C4-2B (cell line): ENCODE measurements around the gene HRH3.

Experiments used
- H3K27ac ChIP-seq: fragments of 450-650 bp; 2 replicates; pipeline ENCODE4 v1.5.1; 2017
- ZFX ChIP-seq: fragments of 450-650 bp; IDR thresholded peaks from 2 replicates; pipeline ENCODE4 v1.6.1; 2017
- TF ChIP-seq, protein P1 (sequence below): fragments of 450-650 bp; conservative IDR thresholded peaks from 2 replicates; pipeline ENCODE4 v1.5.1; 2017; ENCODE audit warnings: mild to moderate bottlenecking

The HRH3 gene

DNA sequence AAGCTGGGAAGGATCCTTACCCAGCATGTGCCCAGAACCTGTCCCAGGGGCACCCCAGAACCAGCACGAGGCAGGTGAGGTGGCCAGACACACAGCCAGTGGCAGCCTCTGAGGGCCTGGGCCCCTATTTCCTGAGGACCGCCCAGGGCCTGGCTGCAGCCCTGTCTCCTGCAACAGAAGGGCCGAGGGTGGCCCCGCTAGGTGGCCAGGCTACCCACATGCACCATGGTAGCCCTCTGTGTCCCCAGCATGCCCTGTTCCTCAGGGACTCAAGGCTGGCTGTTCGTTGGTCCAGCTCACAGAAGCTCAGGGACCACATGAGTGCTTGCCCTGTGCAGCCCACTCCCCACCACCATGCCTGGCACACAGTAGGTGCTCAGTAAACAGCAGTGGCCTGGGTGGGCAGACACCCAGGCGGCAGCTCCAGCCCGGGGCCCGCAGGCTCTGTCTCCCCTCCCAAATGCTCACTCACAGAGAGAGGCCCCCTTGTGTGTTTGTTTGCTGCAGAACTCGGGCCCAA is 8.2 kb downstream of the HRH3 start:
- no peak overlapping the region for H3K27ac ChIP-seq

DNA sequence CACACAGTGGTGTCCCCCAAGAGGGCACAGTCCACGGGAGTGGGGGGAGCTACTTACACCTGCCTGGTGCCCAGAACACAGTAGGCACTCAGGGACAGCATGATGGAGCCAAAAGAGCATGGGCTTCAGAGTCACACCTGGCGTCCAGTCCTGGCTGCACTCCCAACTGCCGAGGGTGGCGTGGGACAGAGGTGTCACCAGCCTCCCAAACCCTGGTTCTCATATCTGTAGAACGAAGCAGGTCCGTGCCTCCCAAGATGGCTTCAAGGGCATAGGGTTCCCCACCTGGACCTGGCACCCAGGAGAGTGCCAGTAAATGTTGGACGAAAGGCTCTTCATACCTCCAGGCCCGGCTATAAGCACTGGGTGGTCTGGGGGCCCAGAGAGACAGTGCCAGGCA is 8.9 kb downstream of the HRH3 start:
- H3K27ac ChIP-seq = no peak overlapping the region
- TF ChIP-seq ZFX = no peak
- TF ChIP-seq, protein P1, sequence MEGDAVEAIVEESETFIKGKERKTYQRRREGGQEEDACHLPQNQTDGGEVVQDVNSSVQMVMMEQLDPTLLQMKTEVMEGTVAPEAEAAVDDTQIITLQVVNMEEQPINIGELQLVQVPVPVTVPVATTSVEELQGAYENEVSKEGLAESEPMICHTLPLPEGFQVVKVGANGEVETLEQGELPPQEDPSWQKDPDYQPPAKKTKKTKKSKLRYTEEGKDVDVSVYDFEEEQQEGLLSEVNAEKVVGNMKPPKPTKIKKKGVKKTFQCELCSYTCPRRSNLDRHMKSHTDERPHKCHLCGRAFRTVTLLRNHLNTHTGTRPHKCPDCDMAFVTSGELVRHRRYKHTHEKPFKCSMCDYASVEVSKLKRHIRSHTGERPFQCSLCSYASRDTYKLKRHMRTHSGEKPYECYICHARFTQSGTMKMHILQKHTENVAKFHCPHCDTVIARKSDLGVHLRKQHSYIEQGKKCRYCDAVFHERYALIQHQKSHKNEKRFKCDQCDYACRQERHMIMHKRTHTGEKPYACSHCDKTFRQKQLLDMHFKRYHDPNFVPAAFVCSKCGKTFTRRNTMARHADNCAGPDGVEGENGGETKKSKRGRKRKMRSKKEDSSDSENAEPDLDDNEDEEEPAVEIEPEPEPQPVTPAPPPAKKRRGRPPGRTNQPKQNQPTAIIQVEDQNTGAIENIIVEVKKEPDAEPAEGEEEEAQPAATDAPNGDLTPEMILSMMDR = no peak

More for the DNA sequence above, 8.2 kb downstream of the HRH3 start:
- TF ChIP-seq ZFX = no peak
- TF ChIP-seq, protein P1 = no peak

DNA sequence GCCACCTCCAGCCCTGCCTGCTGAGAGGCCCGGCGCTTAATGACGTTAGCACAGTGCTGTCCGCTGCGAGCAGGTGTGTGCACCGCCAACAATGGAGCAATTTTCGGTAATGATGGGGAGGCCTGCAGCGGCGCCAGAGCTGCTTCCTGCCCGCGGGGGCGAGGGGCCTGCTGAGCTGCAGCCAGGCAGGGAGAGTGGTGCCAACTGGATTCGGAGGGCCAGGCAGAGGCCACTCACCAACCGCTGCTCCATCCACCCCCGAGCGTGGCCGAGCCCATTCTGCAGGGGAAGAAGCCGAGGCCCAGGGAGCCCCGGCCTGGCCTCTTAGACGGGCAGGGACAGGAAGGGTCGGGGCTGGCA is 9.6 kb downstream of the HRH3 start:
- TF ChIP-seq, protein P1 = no peak
- TF ChIP-seq ZFX = no peak
- H3K27ac ChIP-seq = no peak overlapping the region

DNA sequence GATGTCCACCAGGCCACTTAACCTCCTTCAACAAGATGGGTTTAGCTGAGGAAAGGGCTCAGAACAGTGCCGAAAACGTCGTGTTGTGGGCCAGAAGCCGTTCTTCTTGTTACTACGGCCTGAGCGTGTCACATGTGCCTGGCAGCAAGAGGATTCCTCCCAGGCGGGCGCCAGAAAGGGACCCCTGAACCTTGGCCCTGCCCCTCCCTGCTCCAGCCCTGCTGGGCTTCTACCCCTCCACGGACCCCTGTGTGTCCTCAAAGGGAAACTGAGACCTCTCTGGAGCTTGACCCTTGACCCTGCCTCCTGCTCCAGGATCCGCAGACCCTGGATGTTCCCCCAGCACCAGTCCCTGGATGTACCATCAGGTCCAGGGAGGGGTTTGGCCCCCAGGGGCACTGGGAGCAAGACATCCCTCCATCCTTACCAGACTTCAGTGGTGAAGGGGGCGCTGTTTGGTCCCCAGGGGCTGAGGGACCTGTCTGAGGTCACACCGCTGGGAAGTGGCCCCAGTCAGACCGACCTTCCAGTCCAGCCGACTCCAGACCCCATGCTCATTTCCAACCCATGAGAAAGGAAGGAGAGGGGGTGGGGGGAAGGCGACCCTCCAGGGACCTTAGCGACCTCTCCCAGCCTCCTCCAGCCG is 10.1 kb downstream of the HRH3 start:
- H3K27ac ChIP-seq = no peak overlapping the region
- TF ChIP-seq, protein P1 = no peak
- TF ChIP-seq ZFX = no peak

DNA sequence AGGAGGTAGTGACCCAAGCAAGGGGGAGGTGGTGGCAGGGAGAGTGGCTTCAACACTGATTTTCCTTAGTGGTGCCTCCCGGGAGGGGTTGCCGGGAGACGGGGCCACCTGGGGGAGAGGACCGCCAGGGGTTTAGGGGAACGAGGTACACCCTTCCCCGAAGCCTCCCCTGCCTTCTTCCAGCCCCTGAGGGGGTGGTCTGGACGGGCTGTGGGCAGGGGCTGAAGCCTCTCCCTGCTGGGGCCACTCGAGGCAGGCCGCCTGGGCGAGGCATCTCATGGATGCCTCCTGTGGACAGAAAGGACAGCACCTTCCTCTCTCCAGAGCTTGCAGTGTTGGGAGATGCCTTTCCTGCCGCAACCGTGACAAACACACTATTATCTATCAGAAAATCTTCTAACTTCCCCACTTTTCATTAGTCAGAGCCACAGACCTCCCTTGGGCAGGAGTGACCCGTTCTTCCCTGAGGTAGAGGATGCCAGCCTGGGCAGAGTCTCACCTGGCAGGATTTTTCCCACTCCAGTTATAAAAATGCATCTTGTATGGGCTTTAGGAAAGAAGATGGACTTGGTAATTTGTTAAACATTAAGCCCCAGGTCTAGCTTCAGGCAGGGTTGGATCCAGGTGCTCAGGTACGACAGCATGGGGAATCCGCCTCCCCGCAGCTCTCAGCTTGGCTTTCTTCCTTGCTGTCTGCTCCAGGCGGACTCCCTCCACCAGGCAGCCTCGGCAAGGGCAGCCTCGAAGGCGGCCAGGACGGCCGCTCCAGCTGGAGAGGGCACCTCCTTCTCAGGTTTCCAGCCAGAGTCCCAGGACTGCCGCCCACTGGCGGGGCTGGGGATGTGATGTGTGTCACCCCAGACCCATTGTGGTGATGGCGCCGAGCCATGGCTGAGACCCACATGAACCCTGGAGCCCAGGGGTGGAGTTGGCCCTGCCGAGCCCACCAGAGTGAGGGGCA is 11.0 kb downstream of the HRH3 start:
- no peak overlapping the region for H3K27ac ChIP-seq
- TF ChIP-seq ZFX = no peak
- TF ChIP-seq, protein P1 = no peak; the same call in 1 of the 2 replicates

DNA sequence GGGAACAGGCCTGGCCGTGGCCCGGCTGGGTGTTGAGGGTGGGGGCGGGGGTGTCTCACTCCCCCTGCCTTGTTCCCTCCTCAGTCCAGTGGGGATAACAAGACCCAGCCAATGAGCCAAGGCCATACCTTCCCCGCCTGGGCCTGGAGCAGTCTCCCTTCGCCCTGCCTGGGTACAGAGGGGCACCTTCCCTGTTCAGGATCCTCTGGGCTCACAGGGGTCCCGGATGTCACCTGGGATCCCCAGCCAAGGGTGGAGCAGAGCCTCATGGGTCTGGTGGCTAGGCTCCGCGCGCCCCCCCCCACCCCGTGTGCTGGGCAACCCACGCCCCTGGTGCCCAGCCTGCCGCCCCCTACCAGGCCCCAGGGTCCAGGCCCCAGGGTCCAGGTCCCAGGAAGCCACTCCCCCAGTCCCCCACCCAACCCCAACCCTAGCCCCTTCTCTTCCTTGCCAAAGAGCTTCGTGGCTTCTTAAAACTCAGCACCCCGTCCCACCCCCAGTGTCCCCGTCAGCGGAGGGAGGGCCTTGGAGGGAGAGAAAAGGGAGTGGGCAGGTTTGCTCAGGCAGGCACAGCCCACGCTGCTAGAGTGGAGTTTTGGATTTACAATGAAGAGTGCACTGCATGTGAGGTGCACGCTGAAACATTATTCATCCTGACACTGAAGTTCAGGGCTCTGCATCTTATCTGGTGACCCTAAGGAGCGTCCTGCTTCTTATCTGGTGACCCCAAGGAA is 11.8 kb downstream of the HRH3 start:
- TF ChIP-seq, protein P1 = no peak
- TF ChIP-seq ZFX = no peak

More for the DNA sequence above, 11.8 kb downstream of the HRH3 start:
- H3K27ac ChIP-seq = no peak overlapping the region
